ENCODE results near the gene OR9Q1.

GRCh38 chr11:58068655-58069054 lies 45.0 kb downstream of the OR9Q1 start:
- TF ChIP-seq CTCF (conservative IDR thresholded peaks at IDR 0.05; ENCODE audit: low read length): peak; percentile 32; the same call in 1 of the 2 replicates
- no peak for TF ChIP-seq EZH2phosphoT487 (IDR thresholded peaks at IDR 0.05; ENCODE audit: borderline replicate concordance, low read depth, low read length)

Data from OCI-LY7 (cell line).